ENCODE data around the gene VCL.
"Not testable (repeated sequence)": the region's sequence is repeated elsewhere in the genome, so short reads cannot be mapped to it uniquely, and the experiment has no call there.

The VCL gene

GRCh38 chr10:74103560-74104258, 105.8 kb downstream of the VCL start:
- no peak for DNase-seq (ENCODE audit: low read depth in 3 of 3, low spot score in 1 of 3)

- DNase-seq (ENCODE audit: low read depth in 3 of 3, low spot score in 1 of 3): no peak
Measured at GRCh38 chr10:74104480-74104879, 106.6 kb downstream of the VCL start.

GRCh38 chr10:74104996-74105395, 107.1 kb downstream of the VCL start:
- DNase-seq (ENCODE audit: low read depth in 3 of 3, low spot score in 1 of 3): no peak

GRCh38 chr10:74107391-74107790, 109.5 kb downstream of the VCL start:
- DNase-seq (ENCODE audit: low read depth in 3 of 3, low spot score in 1 of 3): no peak

GRCh38 chr10:74109452-74109851, 111.5 kb downstream of the VCL start:
- no peak for DNase-seq (ENCODE audit: low read depth in 3 of 3, low spot score in 1 of 3)

- DNase-seq (ENCODE audit: low read depth in 3 of 3, low spot score in 1 of 3): no peak
Measured at GRCh38 chr10:74110120-74110519, 112.2 kb downstream of the VCL start.

GRCh38 chr10:74111799-74112198, 113.9 kb downstream of the VCL start:
- no peak for DNase-seq (ENCODE audit: low read depth in 3 of 3, low spot score in 1 of 3)

GRCh38 chr10:74113546-74113945, 115.6 kb downstream of the VCL start:
- no peak for DNase-seq (ENCODE audit: low read depth in 3 of 3, low spot score in 1 of 3)

GRCh38 chr10:74114041-74114448, 116.1 kb downstream of the VCL start:
- DNase-seq (ENCODE audit: low read depth in 3 of 3, low spot score in 1 of 3): no peak

GRCh38 chr10:74117738-74118137, 119.8 kb downstream of the VCL start:
- DNase-seq (ENCODE audit: low read depth in 3 of 3, low spot score in 1 of 3): no peak

GRCh38 chr10:74118804-74119203, 120.9 kb downstream of the VCL start:
- no peak for DNase-seq (ENCODE audit: low read depth in 3 of 3, low spot score in 1 of 3)

- no peak for DNase-seq (ENCODE audit: low read depth in 3 of 3, low spot score in 1 of 3)
Measured at GRCh38 chr10:74120911-74121310, 123.0 kb downstream of the VCL start.

- no peak for DNase-seq (ENCODE audit: low read depth in 3 of 3, low spot score in 1 of 3)
Measured at GRCh38 chr10:74121368-74121767, 123.5 kb downstream of the VCL start.

- DNase-seq (ENCODE audit: low read depth in 3 of 3, low spot score in 1 of 3): no peak
Measured at GRCh38 chr10:74122060-74122459, 124.1 kb downstream of the VCL start.

- DNase-seq (ENCODE audit: low read depth in 3 of 3, low spot score in 1 of 3): no peak
Measured at GRCh38 chr10:74123081-74123480, 125.2 kb downstream of the VCL start.

GRCh38 chr10:74133923-74134820, 136.3 kb downstream of the VCL start:
- no peak for DNase-seq (ENCODE audit: low read depth in 3 of 3, low spot score in 1 of 3)

GRCh38 chr10:74135452-74135851, 137.5 kb downstream of the VCL start:
- no peak for DNase-seq (ENCODE audit: low read depth in 3 of 3, low spot score in 1 of 3)

GRCh38 chr10:74137992-74138391, 140.1 kb downstream of the VCL start:
- DNase-seq (ENCODE audit: low read depth in 3 of 3, low spot score in 1 of 3): no peak

GRCh38 chr10:74138596-74138995, 140.7 kb downstream of the VCL start:
- DNase-seq (ENCODE audit: low read depth in 3 of 3, low spot score in 1 of 3): not testable (repeated sequence)

- DNase-seq (ENCODE audit: low read depth in 3 of 3, low spot score in 1 of 3): no peak
Measured at GRCh38 chr10:74139981-74140380, 142.1 kb downstream of the VCL start.

GRCh38 chr10:74140553-74140952, 142.6 kb downstream of the VCL start:
- no peak for DNase-seq (ENCODE audit: low read depth in 3 of 3, low spot score in 1 of 3)

GRCh38 chr10:74145133-74145532, 147.2 kb downstream of the VCL start:
- DNase-seq (ENCODE audit: low read depth in 3 of 3, low spot score in 1 of 3): no peak

Measured in stimulated activated CD4-positive, alpha-beta T cell treated with anti-CD3 and anti-CD28 coated beads, TNF-alpha, amount 100 ng/mL, for 1 hour (primary cell).